Body of pancreas (tissue), 4 donors: ENCODE results near the gene TLL2. TPM values are rescaled to one million over a fixed set of nuclear protein-coding genes. Genes with fewer than 3 reads are reported as not detected.

Experiments
- ATAC-seq: fragments of 150-250 bp; one replicate; pipeline ENCODE4 v1.9.1; 2016
- DNase-seq, 4 donors: peaks; one replicate each; pipeline ENCODE4 v3.0.0-alpha.2; 2019
- H3K27ac ChIP-seq, 4 donors: fragments of 200-600 bp; sonication (generic); 1 replicate in 3 of 4; 2 replicates in 1 of 4; pipeline versions ENCODE4 v1.5.1 to v1.6.1; 2016 to 2019; ENCODE audit warnings: mild to moderate bottlenecking in 1 of 4, mixed read lengths in 1 of 4, moderate library complexity in 1 of 4
- H3K27me3 ChIP-seq, 2 donors: fragments of 200-600 bp; sonication (generic); one replicate each; pipeline ENCODE4 v1.6.0; 2016; ENCODE audit warnings: mild to moderate bottlenecking in 1 of 2
- H3K36me3 ChIP-seq, 2 donors: fragments of 200-600 bp; sonication (generic); replicated peaks in 1 of 2; 2 replicates each; pipeline ENCODE4 v1.5.1; 2016; ENCODE audit warnings: low read depth in 2 of 2; ENCODE audit not compliant: insufficient read depth in 1 of 2
- H3K4me1 ChIP-seq: fragments of 200-600 bp; sonication (generic); one replicate; pipeline ENCODE4 v1.6.0; 2016
- H3K4me3 ChIP-seq, 2 donors: fragments of 200-600 bp; sonication (generic); 1 replicate in 1 of 2; 2 replicates in 1 of 2; pipeline ENCODE4 v1.5.1; 2016 to 2019
- H3K9me3 ChIP-seq, 3 donors: fragments of 200-600 bp; sonication (generic); 1 replicate in 2 of 3; 2 replicates in 1 of 3; pipeline ENCODE4 v1.5.1; 2016
- CTCF ChIP-seq, 7 experiments: fragments of 450-650 bp in 4 of 7; fragments of 200-600 bp in 3 of 7; sonication (generic) in 3 of 7; IDR thresholded peaks; one replicate each; pipeline ENCODE4 v1.5.1; 2016 to 2019; ENCODE audit warnings: antibody characterized with exemption in 7 of 7
- POLR2A ChIP-seq, 3 donors: fragments of 450-650 bp; IDR thresholded peaks; one replicate each; pipeline ENCODE4 v1.6.1; 2016; ENCODE audit warnings: antibody characterized with exemption in 3 of 3, mild to moderate bottlenecking in 2 of 3
- WGBS, 2 donors: methylation state at CpG; one replicate each; pipeline ENCODE4 v1.1.5; 2017; 5-methylcytosine and 5-hydroxymethylcytosine counted together
- intact Hi-C: fragments of 100-400 bp; cut with DNase I; formaldehyde crosslinking; loops from one replicate; pipeline ENCODE4 v1.15.1; 2023
- total RNA-seq, 2 donors: library from RNA; depleted of rRNA; stranded (reverse); fragments of >200 nt; gene quantifications; one replicate each; pipeline ENCODE4 v1.1.0, GENCODE V29; 2016

The TLL2 gene
- total RNA-seq, 2 donors from 2014 or later = not detected

- H3K27ac ChIP-seq = no peak overlapping the region
- TF ChIP-seq CTCF (IDR thresholded peaks at IDR 0.05) (no peak), POLR2A (IDR thresholded peaks at IDR 0.05) (no peak)
- no peaks in the 10 kb centered on the region for H3K4me1 ChIP-seq
- intact Hi-C loops = no loop called here
- no peaks in the 10 kb centered on the region for H3K9me3 ChIP-seq
- 86 to 90% methylated on average over 7 of the region's 7 CpGs for WGBS, 2 donors
- no peaks in the 10 kb centered on the region for H3K36me3 ChIP-seq
- DNase-seq (no peak), ATAC-seq (no peak)
- H3K4me3 ChIP-seq = no peak overlapping the region
- H3K27me3 ChIP-seq = no peaks in the 10 kb centered on the region
These were observed 11.0 kb downstream of the TLL2 start for GRCh38 chr10:96502561-96503282.

GRCh38 chr10:96501985-96502384 is 11.7 kb downstream of the TLL2 start:
- H3K36me3 ChIP-seq = no peaks in the 10 kb centered on the region
- intact Hi-C loops = no loop called here
- WGBS, 2 donors = 73 to 74% methylated on average over 4 of the region's 4 CpGs
- no peaks in the 10 kb centered on the region for H3K4me1 ChIP-seq
- H3K9me3 ChIP-seq = no peaks in the 10 kb centered on the region
- H3K4me3 ChIP-seq = no peak overlapping the region
- DNase-seq = no peak
- TF ChIP-seq CTCF (IDR thresholded peaks at IDR 0.05) = no peak
- TF ChIP-seq POLR2A (IDR thresholded peaks at IDR 0.05) = no peak
- ATAC-seq = no peak
- H3K27ac ChIP-seq = no peak overlapping the region
- no peaks in the 10 kb centered on the region for H3K27me3 ChIP-seq

- 53 to 67% methylated on average over 7 of the region's 7 CpGs for WGBS, 2 donors
- Histone ChIP-seq H3K36me3 (no peaks in the 10 kb centered on the region), H3K9me3 (no peaks in the 10 kb centered on the region), H3K27me3 (no peaks in the 10 kb centered on the region), H3K4me1 (no peaks in the 10 kb centered on the region), H3K27ac (no peak overlapping the region), H3K4me3 (no peak overlapping the region)
- TF ChIP-seq CTCF (IDR thresholded peaks at IDR 0.05) = no peak
- no peak for TF ChIP-seq POLR2A (IDR thresholded peaks at IDR 0.05)
- ATAC-seq = no peak
- DNase-seq = no peak
- intact Hi-C loops = no loop called here
These were observed 13.2 kb downstream of the TLL2 start for GRCh38 chr10:96500519-96500918.

GRCh38 chr10:96500050-96500449 is 13.7 kb downstream of the TLL2 start:
- H3K36me3 ChIP-seq = no peaks in the 10 kb centered on the region
- no peak overlapping the region for H3K4me3 ChIP-seq
- H3K9me3 ChIP-seq = no peaks in the 10 kb centered on the region
- 93 to 96% methylated on average over 3 of the region's 3 CpGs for WGBS, 2 donors
- intact Hi-C loops = no loop called here
- no peak overlapping the region for H3K27ac ChIP-seq
- no peaks in the 10 kb centered on the region for H3K4me1 ChIP-seq
- ATAC-seq (no peak), DNase-seq (no peak)
- TF ChIP-seq CTCF (IDR thresholded peaks at IDR 0.05) (no peak), POLR2A (IDR thresholded peaks at IDR 0.05) (no peak)
- no peaks in the 10 kb centered on the region for H3K27me3 ChIP-seq

GRCh38 chr10:96497391-96497790 is 16.3 kb downstream of the TLL2 start:
- no peaks in the 10 kb centered on the region for H3K27me3 ChIP-seq
- DNase-seq (no peak), ATAC-seq (no peak)
- H3K4me1 ChIP-seq = no peaks in the 10 kb centered on the region
- no peak overlapping the region for H3K4me3 ChIP-seq
- TF ChIP-seq CTCF (IDR thresholded peaks at IDR 0.05) (no peak), POLR2A (IDR thresholded peaks at IDR 0.05) (no peak)
- intact Hi-C loops = no loop called here
- H3K27ac ChIP-seq = no peak overlapping the region
- WGBS, 2 donors = 58 to 64% methylated on average over 5 of the region's 5 CpGs
- no peaks in the 10 kb centered on the region for H3K9me3 ChIP-seq
- no peaks in the 10 kb centered on the region for H3K36me3 ChIP-seq
